ENCODE data around the gene RNF138.

- TF ChIP-seq, protein P1, sequence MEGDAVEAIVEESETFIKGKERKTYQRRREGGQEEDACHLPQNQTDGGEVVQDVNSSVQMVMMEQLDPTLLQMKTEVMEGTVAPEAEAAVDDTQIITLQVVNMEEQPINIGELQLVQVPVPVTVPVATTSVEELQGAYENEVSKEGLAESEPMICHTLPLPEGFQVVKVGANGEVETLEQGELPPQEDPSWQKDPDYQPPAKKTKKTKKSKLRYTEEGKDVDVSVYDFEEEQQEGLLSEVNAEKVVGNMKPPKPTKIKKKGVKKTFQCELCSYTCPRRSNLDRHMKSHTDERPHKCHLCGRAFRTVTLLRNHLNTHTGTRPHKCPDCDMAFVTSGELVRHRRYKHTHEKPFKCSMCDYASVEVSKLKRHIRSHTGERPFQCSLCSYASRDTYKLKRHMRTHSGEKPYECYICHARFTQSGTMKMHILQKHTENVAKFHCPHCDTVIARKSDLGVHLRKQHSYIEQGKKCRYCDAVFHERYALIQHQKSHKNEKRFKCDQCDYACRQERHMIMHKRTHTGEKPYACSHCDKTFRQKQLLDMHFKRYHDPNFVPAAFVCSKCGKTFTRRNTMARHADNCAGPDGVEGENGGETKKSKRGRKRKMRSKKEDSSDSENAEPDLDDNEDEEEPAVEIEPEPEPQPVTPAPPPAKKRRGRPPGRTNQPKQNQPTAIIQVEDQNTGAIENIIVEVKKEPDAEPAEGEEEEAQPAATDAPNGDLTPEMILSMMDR (IDR thresholded peaks at IDR 0.05), result no peak
- TF ChIP-seq FOXS1 (CRISPR knock-in tag; IDR thresholded peaks at IDR 0.05) (no peak), REST (IDR thresholded peaks at IDR 0.05) (no peak), ELK1 (IDR thresholded peaks at IDR 0.05; ENCODE audit: low read depth, low read length) (no peak)
These were observed 42.1 kb upstream of the RNF138 start for GRCh38 chr18:32049393-32050171.
